Endothelial cell of umbilical vein (primary cell): ENCODE measurements around the gene ROBO4.

Experiments
- EZH2 ChIP-seq: IDR thresholded peaks from 2 replicates; pipeline ENCODE4 v1.6.1; 2012; ENCODE audit warnings: borderline replicate concordance, low read depth, mild to moderate bottlenecking, moderate library complexity, low read length, inconsistent platforms; ENCODE audit not compliant: severe bottlenecking
- POLR2A ChIP-seq: IDR thresholded peaks from 2 replicates; pipeline ENCODE4 v1.6.1; 2012; ENCODE audit warnings: low read depth, mild to moderate bottlenecking, control low read depth, low read length
- POLR2AphosphoS5 ChIP-seq: IDR thresholded peaks from 2 replicates; pipeline ENCODE4 v1.6.1; 2012; ENCODE audit warnings: low read depth, mild to moderate bottlenecking, control low read depth, low read length, moderate library complexity; ENCODE audit not compliant: insufficient read depth
- TF ChIP-seq, protein P1 (sequence below), 2 donors: IDR thresholded peaks; 1 replicate in 1 of 2; 2 replicates in 1 of 2; pipeline ENCODE4 v1.5.1; 2011; ENCODE audit warnings: low read length in 2 of 2, mild to moderate bottlenecking in 2 of 2, moderate library complexity in 2 of 2, control low read depth in 1 of 2, inconsistent platforms in 1 of 2, low read depth in 1 of 2; ENCODE audit not compliant: insufficient read depth in 1 of 2; ENCODE audit errors: extremely low read depth in 1 of 2

DNA sequence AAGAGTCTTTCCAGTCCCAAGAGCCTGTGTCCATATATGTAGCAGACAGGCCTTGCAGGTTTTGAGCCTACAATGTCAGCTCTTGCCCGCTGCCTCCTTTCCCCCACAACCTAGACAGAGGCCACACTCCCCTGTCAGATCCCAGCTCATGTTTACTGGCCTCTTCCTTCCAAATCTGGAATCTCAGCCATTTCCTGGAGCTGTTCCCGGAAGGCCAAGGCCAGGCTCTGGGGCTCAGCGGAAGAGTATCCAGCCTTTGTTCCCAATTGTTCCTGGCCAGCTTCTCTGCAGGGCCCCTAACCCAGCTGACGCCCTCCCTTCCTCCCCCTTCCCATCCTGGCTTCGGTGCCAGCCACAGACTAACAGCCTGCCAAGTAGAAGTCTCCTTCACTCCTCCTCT lies 1.0 kb upstream of the ROBO4 start:
- TF ChIP-seq POLR2A (peak; percentile 52), EZH2 (no peak), POLR2AphosphoS5 (peak; percentile 98)
- TF ChIP-seq, protein P1, sequence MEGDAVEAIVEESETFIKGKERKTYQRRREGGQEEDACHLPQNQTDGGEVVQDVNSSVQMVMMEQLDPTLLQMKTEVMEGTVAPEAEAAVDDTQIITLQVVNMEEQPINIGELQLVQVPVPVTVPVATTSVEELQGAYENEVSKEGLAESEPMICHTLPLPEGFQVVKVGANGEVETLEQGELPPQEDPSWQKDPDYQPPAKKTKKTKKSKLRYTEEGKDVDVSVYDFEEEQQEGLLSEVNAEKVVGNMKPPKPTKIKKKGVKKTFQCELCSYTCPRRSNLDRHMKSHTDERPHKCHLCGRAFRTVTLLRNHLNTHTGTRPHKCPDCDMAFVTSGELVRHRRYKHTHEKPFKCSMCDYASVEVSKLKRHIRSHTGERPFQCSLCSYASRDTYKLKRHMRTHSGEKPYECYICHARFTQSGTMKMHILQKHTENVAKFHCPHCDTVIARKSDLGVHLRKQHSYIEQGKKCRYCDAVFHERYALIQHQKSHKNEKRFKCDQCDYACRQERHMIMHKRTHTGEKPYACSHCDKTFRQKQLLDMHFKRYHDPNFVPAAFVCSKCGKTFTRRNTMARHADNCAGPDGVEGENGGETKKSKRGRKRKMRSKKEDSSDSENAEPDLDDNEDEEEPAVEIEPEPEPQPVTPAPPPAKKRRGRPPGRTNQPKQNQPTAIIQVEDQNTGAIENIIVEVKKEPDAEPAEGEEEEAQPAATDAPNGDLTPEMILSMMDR (IDR thresholded peaks at IDR 0.05; ENCODE audit: extremely low read depth in 1 of 2, insufficient read depth in 1 of 2, low read depth in 1 of 2, low read length in 2 of 2) = no peak
